MCF 10A (cell line): ENCODE data around the gene PLXDC1. TPM values are rescaled to one million over a fixed set of nuclear protein-coding genes. Genes with fewer than 3 reads are reported as not detected.

Experiments used
- Bru-seq: library from RNA; stranded (reverse); fragments of 400-500 nt; gene quantifications from one replicate; lab custom pipeline; 2021; lab: Mats Ljungman, UMichigan
- BruChase-seq, 2 experiments: library from RNA; stranded (reverse); fragments of 400-500 nt; gene quantifications; one replicate each; lab custom pipeline; 2021; lab: Mats Ljungman, UMichigan
- BruUV-seq: library from RNA; stranded (reverse); fragments of 400-500 nt; replicated peaks from 2 replicates; lab custom pipeline; 2021; lab: Mats Ljungman, UMichigan
- CTCF ChIA-PET: fragments of 300-600 bp; sonication (Branson Sonifier 250); formaldehyde crosslinking; extraction: SDS; loops from one replicate; lab custom pipeline; 2021; ENCODE audit warnings: antibody characterized with exemption, inconsistent platforms; lab: Yijun Ruan, JAX
- POLR2A ChIA-PET: fragments of 300-600, 350-650 bp; sonication (Branson Sonifier 250); formaldehyde crosslinking; extraction: SDS; loops from one replicate; lab custom pipeline; 2020; ENCODE audit warnings: antibody characterized with exemption, inconsistent platforms; lab: Yijun Ruan, JAX
- DNase-seq: peaks from one replicate; pipeline ENCODE4 v3.0.0-alpha.2; 2018; ENCODE audit not compliant: unreplicated experiment
- H3K27ac Mint-ChIP-seq: one replicate; pipeline ENCODE4 v1.8.0; 2022; ENCODE audit warnings: mild to moderate bottlenecking, low read depth, mixed read lengths; ENCODE audit not compliant: unreplicated experiment
- H3K27me3 Mint-ChIP-seq: one replicate; pipeline ENCODE4 v1.8.0; 2022; ENCODE audit warnings: mixed read lengths; ENCODE audit not compliant: insufficient read depth, unreplicated experiment
- H3K36me3 Mint-ChIP-seq: one replicate; pipeline ENCODE4 v1.8.0; 2022; ENCODE audit warnings: mild to moderate bottlenecking, moderate library complexity, mixed read lengths; ENCODE audit not compliant: insufficient read depth, unreplicated experiment
- H3K4me1 Mint-ChIP-seq: one replicate; pipeline ENCODE4 v1.8.0; 2022; ENCODE audit warnings: mixed read lengths; ENCODE audit not compliant: insufficient read depth, unreplicated experiment
- H3K4me3 Mint-ChIP-seq: one replicate; pipeline ENCODE4 v1.8.0; 2022; ENCODE audit warnings: mild to moderate bottlenecking, moderate library complexity, mixed read lengths; ENCODE audit not compliant: unreplicated experiment
- H3K9me3 Mint-ChIP-seq: one replicate; pipeline ENCODE4 v1.8.0; 2022; ENCODE audit warnings: mixed read lengths; ENCODE audit not compliant: unreplicated experiment
- CTCF ChIP-seq: fragments of 200-600 bp; IDR thresholded peaks from one replicate; pipeline ENCODE4 v1.8.0; 2022; ENCODE audit warnings: antibody characterized with exemption, mild to moderate bottlenecking; ENCODE audit not compliant: unreplicated experiment
- intact Hi-C: fragments of 100-400 bp; cut with micrococcal nuclease; formaldehyde crosslinking; loops from 2 replicates; pipeline ENCODE4 v1.14.1; 2022
- long read RNA-seq: library from polyadenylated mRNA; stranded (forward); transcript quantifications from one replicate; pipeline ENCODE4 v2.0.0, GENCODE V29; 2022
- total RNA-seq: library from RNA; stranded (reverse); gene quantifications from 2 replicates; pipeline ENCODE4 v1.2.3, GENCODE V29; 2022

The PLXDC1 gene
- total RNA-seq (0.22 and 0.61 TPM in 2 replicates), Bru-seq, nascent RNA (percentile 10 among the genes with signal in this experiment), BruChase-seq, experiment 1, labeled RNA remaining after a 6-hour chase (percentile 15 among the genes with signal in this experiment), BruChase-seq, experiment 2, labeled RNA remaining after a 2-hour chase (percentile 8 among the genes with signal in this experiment)
- long read RNA-seq, partial matches to known transcripts, result 0 of 1 reads
- long read RNA-seq, other reads (novel, unspliced or antisense), result 1 of 1 reads

DNA sequence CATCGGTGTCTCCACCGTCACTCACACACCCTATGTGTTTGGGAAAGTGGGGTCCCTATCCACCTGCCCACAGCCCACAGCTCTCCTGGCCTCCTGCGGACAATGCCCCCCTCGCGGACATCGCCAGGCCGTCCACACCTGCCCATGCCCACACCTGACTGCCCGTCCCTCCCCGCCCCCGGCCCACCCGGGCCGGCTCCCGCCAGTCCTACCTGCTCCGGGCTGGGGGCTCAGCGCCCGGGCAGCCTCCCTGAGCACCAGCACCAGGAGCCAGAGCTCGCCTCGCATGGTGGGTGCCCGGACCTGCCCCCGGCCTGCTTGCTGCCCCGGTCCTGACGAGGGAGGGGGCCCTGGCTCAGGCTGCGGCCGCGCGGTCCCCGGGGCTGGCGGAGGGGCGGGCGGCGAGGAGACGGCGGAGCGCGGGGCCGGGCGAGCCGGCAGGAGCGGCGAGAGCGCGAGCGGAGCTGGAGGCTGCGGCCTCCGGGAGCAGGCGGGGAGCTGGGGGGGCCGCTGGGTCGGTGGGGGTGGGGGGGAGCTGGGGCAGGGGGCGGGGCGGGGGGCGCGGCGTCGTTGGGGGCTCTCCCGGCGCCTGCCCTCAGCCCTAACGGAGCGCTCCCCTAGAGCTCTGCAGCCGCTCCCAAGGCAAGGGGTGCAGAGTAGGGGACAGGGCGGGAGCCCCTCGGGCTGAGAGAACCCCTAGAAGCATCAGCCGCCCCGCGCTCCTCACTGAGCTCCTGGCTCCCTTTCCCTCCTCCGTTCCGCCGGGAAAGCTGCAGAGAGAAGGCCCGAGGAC, at the start of gene PLXDC1:
Gene PLXDC1, minus strand, starts transcription at position 488 of the 793 bp plus-strand sequence. Its CDS starts 200 bp downstream, at position 288.
- CTCF ChIA-PET, result interaction anchor here (0.6 to 4.7 kb wide), 5 partner anchors 81 to 249 kb away, joined by 3 to 114 read pairs (median 4); no protein-coding TSS in a partner anchor
- POLR2A ChIA-PET, result no interaction called here
- no peaks in the 10 kb centered on the region for H3K9me3 Mint-ChIP-seq
- peak within 1 kb of the TSS; percentile 100 for H3K4me3 Mint-ChIP-seq
- BruUV-seq, result no TSS peak
- DNase-seq, result no peak
- peaks cover 17% of the 10 kb centered on the region for H3K4me1 Mint-ChIP-seq
- peaks cover 9% of the 10 kb centered on the region for H3K27me3 Mint-ChIP-seq
- TF ChIP-seq CTCF, result no peak
- intact Hi-C loops, result loop anchor here (5.0 to 10.0 kb wide), 3 partner anchors 86 to 477 kb away; partner anchors contain the start of genes EPOP and RPL23
- H3K27ac Mint-ChIP-seq, result peak within 1 kb of the TSS; percentile 33
- peaks cover 20% of the 10 kb centered on the region for H3K36me3 Mint-ChIP-seq

DNA sequence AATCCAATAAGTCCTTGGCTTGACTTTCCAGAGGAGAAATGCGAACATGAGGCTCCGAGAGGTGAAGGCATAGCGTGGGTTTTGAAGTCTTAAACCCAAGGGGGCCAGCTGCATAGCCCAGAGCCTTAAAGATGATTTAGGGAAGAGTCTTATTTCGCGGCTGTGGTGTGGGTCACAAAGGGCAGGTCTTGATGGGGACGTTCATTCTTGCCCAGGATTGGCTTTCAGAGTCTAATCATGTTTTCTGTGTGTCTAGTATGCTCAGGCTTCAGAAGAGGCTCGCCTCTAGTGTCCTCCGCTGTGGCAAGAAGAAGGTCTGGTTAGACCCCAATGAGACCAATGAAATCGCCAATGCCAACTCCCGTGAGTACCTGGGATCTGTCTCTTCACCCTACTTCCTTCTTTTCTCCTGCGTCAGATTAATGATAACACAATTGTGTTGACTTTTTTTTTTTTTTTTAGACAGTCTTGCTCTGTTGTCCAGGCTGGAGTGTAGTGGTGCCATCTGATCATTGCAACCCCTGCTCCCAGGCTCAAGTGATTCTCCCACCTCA, 49.6 kb upstream of the PLXDC1 start:
- DNase-seq, result no peak
- POLR2A ChIA-PET, result interaction anchor here (0.7 to 2.5 kb wide), 11 partner anchors 8 to 348 kb away, joined by 3 to 34 read pairs (median 4); partner anchors contain the start of genes FBXL20, LASP1 and RPL23
- Mint-ChIP-seq H3K27ac (peak overlapping the region; percentile 100), H3K4me3 (peak overlapping the region; percentile 90), H3K27me3 (no peaks in the 10 kb centered on the region), H3K4me1 (peaks cover 22% of the 10 kb centered on the region), H3K36me3 (peaks cover 66% of the 10 kb centered on the region), H3K9me3 (no peaks in the 10 kb centered on the region)
- no peak for TF ChIP-seq CTCF
- CTCF ChIA-PET, result interaction anchor here (0.7 to 13.7 kb wide), 3 partner anchors 11 to 39 kb away, joined by 3 to 485 read pairs (median 3); no protein-coding TSS in a partner anchor
- no TSS peak for BruUV-seq
- intact Hi-C loops, result no loop called here

- POLR2A ChIA-PET, result interaction anchor here (0.6 to 2.6 kb wide), 40 partner anchors 9 to 539 kb away, joined by 3 to 35 read pairs (median 5); partner anchors contain the start of genes FBXL20, FBXO47, MLLT6 and PGAP3
- Mint-ChIP-seq H3K4me1 (peaks cover 22% of the 10 kb centered on the region), H3K4me3 (peak within 1 kb of the TSS; percentile 90), H3K27ac (peak within 1 kb of the TSS; percentile 100), H3K36me3 (peaks cover 59% of the 10 kb centered on the region), H3K27me3 (no peaks in the 10 kb centered on the region), H3K9me3 (no peaks in the 10 kb centered on the region)
- DNase-seq, result no peak
- TSS peak; percentile 12 for BruUV-seq
- CTCF ChIA-PET, result interaction anchor here (0.6 to 13.7 kb wide), 4 partner anchors 9 to 46 kb away, joined by 3 to 485 read pairs (median 4); no protein-coding TSS in a partner anchor
- TF ChIP-seq CTCF, result no peak
- intact Hi-C loops, result no loop called here
Measured at GRCh38 chr17:39200070-39200879, 48.8 kb upstream of the PLXDC1 start, which contains the start of gene RPL19. Gene RPL19 (plus strand): TSS chr17:39200283. CDS start chr17:39200345, 62 bp downstream.
